ENCODE results near the gene LIN7A. TPM values are rescaled to one million over a fixed set of nuclear protein-coding genes. Genes with fewer than 3 reads are reported as not detected.

LIN7A gene
- total and polyA plus RNA-seq, 7 donors: 0.60 to 10.7 (median 4.6) TPM

DNA sequence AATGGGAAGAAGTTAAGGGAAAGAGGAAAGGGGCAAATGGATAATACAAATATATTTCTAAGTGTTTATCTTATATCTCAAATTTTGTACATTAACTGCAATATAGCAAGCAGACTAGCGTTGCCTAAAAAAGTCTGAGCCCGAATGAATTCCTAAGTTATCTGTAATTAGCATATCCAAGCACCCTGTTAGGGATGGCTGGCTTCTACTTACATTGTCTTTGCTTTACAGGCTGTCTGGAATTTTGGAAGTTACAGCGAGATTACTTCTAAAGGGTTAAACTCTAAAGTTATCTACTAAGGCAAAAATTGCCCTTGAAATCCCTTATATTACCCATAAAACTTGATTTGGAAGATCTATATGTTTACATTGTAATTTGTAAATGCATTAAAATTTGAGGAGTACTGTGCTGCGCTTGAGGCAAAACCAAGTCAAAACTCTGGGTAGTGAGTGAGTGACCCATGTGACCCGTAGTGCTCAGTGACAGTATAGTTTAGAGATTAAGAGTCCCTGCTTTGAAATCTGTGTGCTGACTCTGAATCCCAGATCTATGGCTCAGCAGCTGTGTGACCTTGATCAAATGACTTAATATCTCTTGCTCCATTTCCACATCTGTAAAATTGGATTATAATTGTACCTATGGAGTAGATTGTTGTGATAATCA is 17.3 kb upstream of the LIN7A start:
- WGBS, 2 donors: 51 to 63% methylated on average over 5 of the region's 5 CpGs
- H3K4me1 ChIP-seq: no peaks in the 10 kb centered on the region
- intact Hi-C loops (cut with DNase I): no loop called here
- TF ChIP-seq POLR2A (IDR thresholded peaks at IDR 0.05) (no peak), POLR2AphosphoS5 (IDR thresholded peaks at IDR 0.05) (no peak)
- no peak for DNase-seq
- no peaks in the 10 kb centered on the region for H3K27me3 ChIP-seq
- no peaks in the 10 kb centered on the region for H3K36me3 ChIP-seq
- H3K9me3 ChIP-seq: no peaks in the 10 kb centered on the region
- no peak overlapping the region for H3K27ac ChIP-seq
- no peak overlapping the region for H3K4me3 ChIP-seq

DNA sequence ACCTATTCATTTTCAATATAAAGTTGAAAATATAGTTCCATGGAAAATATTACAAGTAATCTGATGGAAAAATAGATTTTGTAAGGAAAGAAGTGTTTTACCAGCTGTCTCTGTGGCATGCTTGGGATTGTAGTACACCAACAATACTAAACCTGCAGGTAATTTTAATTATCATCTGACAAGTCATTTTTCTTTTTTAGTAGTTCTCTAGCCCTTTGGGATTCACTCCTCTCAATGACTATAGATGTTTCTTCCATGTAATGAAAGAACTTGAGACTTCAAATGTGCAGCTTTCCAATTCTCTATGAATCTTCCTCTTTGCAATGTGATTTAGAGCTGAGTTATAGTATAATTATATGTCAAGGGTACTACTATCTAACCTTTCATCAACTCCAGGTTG is 14.7 kb upstream of the LIN7A start:
- Histone ChIP-seq H3K4me1 (no peaks in the 10 kb centered on the region), H3K9me3 (no peaks in the 10 kb centered on the region), H3K27ac (no peak overlapping the region), H3K36me3 (no peaks in the 10 kb centered on the region), H3K4me3 (no peak overlapping the region), H3K27me3 (no peaks in the 10 kb centered on the region)
- TF ChIP-seq POLR2AphosphoS5 (IDR thresholded peaks at IDR 0.05) (no peak), EP300 (IDR thresholded peaks at IDR 0.05) (no peak), POLR2A (IDR thresholded peaks at IDR 0.05) (no peak)
- TF ChIP-seq, protein P1, sequence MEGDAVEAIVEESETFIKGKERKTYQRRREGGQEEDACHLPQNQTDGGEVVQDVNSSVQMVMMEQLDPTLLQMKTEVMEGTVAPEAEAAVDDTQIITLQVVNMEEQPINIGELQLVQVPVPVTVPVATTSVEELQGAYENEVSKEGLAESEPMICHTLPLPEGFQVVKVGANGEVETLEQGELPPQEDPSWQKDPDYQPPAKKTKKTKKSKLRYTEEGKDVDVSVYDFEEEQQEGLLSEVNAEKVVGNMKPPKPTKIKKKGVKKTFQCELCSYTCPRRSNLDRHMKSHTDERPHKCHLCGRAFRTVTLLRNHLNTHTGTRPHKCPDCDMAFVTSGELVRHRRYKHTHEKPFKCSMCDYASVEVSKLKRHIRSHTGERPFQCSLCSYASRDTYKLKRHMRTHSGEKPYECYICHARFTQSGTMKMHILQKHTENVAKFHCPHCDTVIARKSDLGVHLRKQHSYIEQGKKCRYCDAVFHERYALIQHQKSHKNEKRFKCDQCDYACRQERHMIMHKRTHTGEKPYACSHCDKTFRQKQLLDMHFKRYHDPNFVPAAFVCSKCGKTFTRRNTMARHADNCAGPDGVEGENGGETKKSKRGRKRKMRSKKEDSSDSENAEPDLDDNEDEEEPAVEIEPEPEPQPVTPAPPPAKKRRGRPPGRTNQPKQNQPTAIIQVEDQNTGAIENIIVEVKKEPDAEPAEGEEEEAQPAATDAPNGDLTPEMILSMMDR (IDR thresholded peaks at IDR 0.05): no peak
- no peak for DNase-seq
- intact Hi-C loops (cut with DNase I): no loop called here

DNA sequence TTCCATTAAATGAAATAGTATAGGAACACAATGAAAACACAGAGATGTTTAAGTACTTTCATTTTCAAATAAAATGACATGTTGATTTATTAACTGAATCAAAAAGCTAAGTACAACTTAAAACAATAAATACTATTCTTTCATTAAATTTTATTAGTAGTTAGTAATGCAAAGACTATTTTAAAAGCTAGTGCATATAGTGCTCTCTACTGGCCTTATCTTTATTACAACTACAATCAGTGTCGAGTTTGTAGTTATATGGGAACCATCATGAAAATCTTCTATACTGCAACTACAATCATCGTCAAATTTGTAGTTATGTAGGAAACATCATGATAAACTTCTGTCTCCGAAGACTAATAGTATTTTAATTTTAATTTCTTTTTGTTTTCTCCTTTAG is 8.9 kb upstream of the LIN7A start:
- no peak for DNase-seq
- no peak overlapping the region for H3K4me3 ChIP-seq
- H3K36me3 ChIP-seq: no peaks in the 10 kb centered on the region
- no peaks in the 10 kb centered on the region for H3K27me3 ChIP-seq
- intact Hi-C loops (cut with DNase I): no loop called here
- no peaks in the 10 kb centered on the region for H3K9me3 ChIP-seq
- 25 to 63% methylated on average over 3 of the region's 3 CpGs for WGBS, 2 donors
- no peak overlapping the region for H3K27ac ChIP-seq
- TF ChIP-seq POLR2A (IDR thresholded peaks at IDR 0.05): no peak
- no peak for TF ChIP-seq EP300 (IDR thresholded peaks at IDR 0.05)
- TF ChIP-seq, protein P1 (IDR thresholded peaks at IDR 0.05): no peak
- no peak for TF ChIP-seq POLR2AphosphoS5 (IDR thresholded peaks at IDR 0.05)
- H3K4me1 ChIP-seq: no peaks in the 10 kb centered on the region

DNA sequence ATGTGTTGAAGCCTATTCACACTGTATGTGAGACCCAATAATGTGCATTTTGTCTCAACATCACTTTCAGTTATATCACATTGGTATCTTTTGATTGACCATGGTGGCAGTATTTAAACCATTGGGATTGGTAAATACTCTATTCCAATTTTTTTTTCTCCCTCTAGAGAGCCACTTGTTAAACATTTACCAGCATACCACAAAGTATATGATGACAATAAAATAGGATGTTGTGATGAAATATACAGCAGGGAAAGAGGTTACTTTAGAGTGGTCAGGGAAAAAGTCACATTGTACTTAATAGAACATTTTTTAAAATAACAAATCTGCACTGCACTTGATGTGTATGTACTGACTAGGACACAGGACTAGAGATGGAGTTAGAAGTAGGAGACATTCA is 5.6 kb upstream of the LIN7A start:
- intact Hi-C loops (cut with DNase I): no loop called here
- H3K4me1 ChIP-seq: no peaks in the 10 kb centered on the region
- no peak for DNase-seq
- H3K9me3 ChIP-seq: no peaks in the 10 kb centered on the region
- no peak overlapping the region for H3K27ac ChIP-seq
- H3K27me3 ChIP-seq: no peaks in the 10 kb centered on the region
- TF ChIP-seq POLR2A (IDR thresholded peaks at IDR 0.05): no peak
- TF ChIP-seq, protein P1 (IDR thresholded peaks at IDR 0.05): no peak
- TF ChIP-seq POLR2AphosphoS5 (IDR thresholded peaks at IDR 0.05): no peak
- no peak for TF ChIP-seq EP300 (IDR thresholded peaks at IDR 0.05)
- no peaks in the 10 kb centered on the region for H3K36me3 ChIP-seq
- no peak overlapping the region for H3K4me3 ChIP-seq

DNA sequence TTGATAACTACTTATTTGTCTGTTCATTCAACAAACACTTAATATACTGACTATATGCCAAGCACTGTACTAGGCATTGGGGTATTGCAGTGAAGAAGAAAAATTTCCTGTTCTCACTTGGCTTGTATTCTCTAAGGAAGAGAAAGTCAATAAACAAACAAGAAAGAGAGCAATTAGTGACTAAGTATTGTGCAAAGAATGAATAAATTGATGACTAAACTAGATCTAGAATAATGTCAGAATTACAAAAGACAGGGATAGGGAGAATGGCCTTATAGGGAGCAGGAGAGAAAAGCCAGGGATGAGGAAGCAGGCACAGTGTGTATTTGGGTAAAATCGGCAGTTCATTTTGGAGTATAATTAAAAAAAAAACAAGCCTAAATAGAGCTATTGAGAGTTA is 4.2 kb upstream of the LIN7A start:
- WGBS, 2 donors: 90 to 94% methylated on average over 1 of the region's 1 CpG
- H3K9me3 ChIP-seq: no peaks in the 10 kb centered on the region
- no peak overlapping the region for H3K4me3 ChIP-seq
- peaks cover 0 to 8% (median 0%) of the 10 kb centered on the region in 3 donors for H3K27me3 ChIP-seq
- no peak for TF ChIP-seq POLR2A (IDR thresholded peaks at IDR 0.05)
- TF ChIP-seq POLR2AphosphoS5 (IDR thresholded peaks at IDR 0.05): no peak
- TF ChIP-seq EP300 (IDR thresholded peaks at IDR 0.05): no peak
- TF ChIP-seq, protein P1 (IDR thresholded peaks at IDR 0.05): no peak
- peaks cover 0 to 2% (median 0%) of the 10 kb centered on the region in 4 donors for H3K4me1 ChIP-seq
- intact Hi-C loops (cut with DNase I): no loop called here
- DNase-seq: no peak
- H3K27ac ChIP-seq: no peak overlapping the region
- H3K36me3 ChIP-seq: no peaks in the 10 kb centered on the region
